ENCODE measurements around the gene ST8SIA5.

- TF ChIP-seq CTCF (IDR thresholded peaks at IDR 0.05), result no peak
- TF ChIP-seq POLR2A (IDR thresholded peaks at IDR 0.05), result no peak
- TF ChIP-seq EP300 (IDR thresholded peaks at IDR 0.05), result no peak
These were observed 52.7 kb downstream of the ST8SIA5 start for GRCh38 chr18:46704189-46704588.
